H1 (cell line): ENCODE data around the gene DMXL1. TPM values are rescaled to one million over a fixed set of nuclear protein-coding genes. Genes with fewer than 3 reads are reported as not detected.

Experiments
- RFX5 ChIP-seq: IDR thresholded peaks from 2 replicates; pipeline ENCODE4 v1.6.1; 2011; ENCODE audit warnings: low read depth, low read length, improper control_type of control experiment, borderline replicate concordance
- polyA plus RNA-seq, 7 experiments: library from polyadenylated mRNA; depleted of rRNA in 3 of 7; stranded (reverse) in 5 of 7; unstranded in 2 of 7; fragments of >200 nt in 5 of 7; fragments of 200-250 nt in 2 of 7; gene quantifications; 1 replicate in 5 of 7; 2 replicates in 1 of 7; 4 replicates in 1 of 7; pipeline versions ENCODE4 v1.2.1 to v1.2.3, GENCODE V29; 2011 to 2013; ENCODE audit warnings: missing spikeins in 2 of 7, mixed read lengths in 2 of 7
- total RNA-seq: library from RNA; stranded (reverse); fragmentation: NEBNext Ultra II Directional; extraction: Animal tissue kit (Norgen Biotek cat#: 25700); gene quantifications from 2 replicates; pipeline ENCODE4 v1.2.1, GENCODE V29; 2021

The DMXL1 gene
- total and polyA plus RNA-seq, 2 of the 8 experiments (the other 6 are each of a cell fraction or from before 2014, with no cell fraction given) = 10.1 to 43.9 TPM

GRCh38 chr5:119273391-119273839, 202.5 kb downstream of the DMXL1 start (continued):
- no peak for TF ChIP-seq RFX5
